ENCODE measurements around the gene KLHL1. TPM values are rescaled to one million over a fixed set of nuclear protein-coding genes. Genes with fewer than 3 reads are reported as not detected.

KLHL1 gene
- total and polyA plus RNA-seq, 2 of the 4 experiments (the other 2 are of a cell fraction), result not detected

DNA sequence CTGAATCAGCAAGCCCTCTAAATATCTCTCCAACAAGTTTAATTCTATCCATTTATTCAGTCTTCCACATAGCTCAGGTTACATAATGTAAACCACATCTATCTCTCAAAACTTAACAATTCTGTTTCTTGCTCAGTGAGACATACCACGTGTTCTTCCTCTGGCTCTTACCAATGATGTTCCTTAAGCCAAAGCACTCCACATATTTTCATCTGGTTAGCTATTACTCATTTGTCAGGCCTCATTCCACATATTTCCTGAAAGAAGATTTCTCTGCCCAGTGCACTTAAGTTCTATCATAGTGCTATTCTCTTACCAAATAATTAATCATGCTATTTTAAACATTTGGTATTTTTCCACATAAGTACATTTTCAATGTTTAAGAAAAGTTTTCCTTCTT, 403.9 kb downstream of the KLHL1 start:
- no peak overlapping the region for H2AK9ac ChIP-seq (replicated peaks; ENCODE audit: low read depth, low read length, poor library complexity)
- no peak overlapping the region for H2AFZ ChIP-seq (replicated peaks; ENCODE audit: low read length, poor library complexity)
- H3K36me3 ChIP-seq (ENCODE audit: control insufficient read depth, insufficient read depth, low read length), result no peaks in the 10 kb centered on the region
- no peak overlapping the region for H3K18ac ChIP-seq (ENCODE audit: low read depth, low read length)
- no peak overlapping the region for H3K23ac ChIP-seq (ENCODE audit: low read depth, low read length)
- no peak overlapping the region for H3K14ac ChIP-seq (replicated peaks; ENCODE audit: low read depth, low read length)
- no peak overlapping the region for H3K27ac ChIP-seq (ENCODE audit: insufficient read depth, low read length)
- TF ChIP-seq MAFK (IDR thresholded peaks at IDR 0.05; ENCODE audit: low read depth, low read length), result no peak
- no peak for TF ChIP-seq FOS (IDR thresholded peaks at IDR 0.05; ENCODE audit: low read depth, low read length)
- TF ChIP-seq MXI1 (IDR thresholded peaks at IDR 0.05; ENCODE audit: borderline replicate concordance, low read depth, low read length), result no peak
- no peak for TF ChIP-seq CEBPB (IDR thresholded peaks at IDR 0.05; ENCODE audit: low read depth, low read length)
- no peak for TF ChIP-seq ELK1 (IDR thresholded peaks at IDR 0.05; ENCODE audit: borderline replicate concordance, low read depth, low read length)
- TF ChIP-seq, protein P1, sequence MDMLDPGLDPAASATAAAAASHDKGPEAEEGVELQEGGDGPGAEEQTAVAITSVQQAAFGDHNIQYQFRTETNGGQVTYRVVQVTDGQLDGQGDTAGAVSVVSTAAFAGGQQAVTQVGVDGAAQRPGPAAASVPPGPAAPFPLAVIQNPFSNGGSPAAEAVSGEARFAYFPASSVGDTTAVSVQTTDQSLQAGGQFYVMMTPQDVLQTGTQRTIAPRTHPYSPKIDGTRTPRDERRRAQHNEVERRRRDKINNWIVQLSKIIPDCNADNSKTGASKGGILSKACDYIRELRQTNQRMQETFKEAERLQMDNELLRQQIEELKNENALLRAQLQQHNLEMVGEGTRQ (IDR thresholded peaks at IDR 0.05; ENCODE audit: low read depth, low read length), result no peak
- no peak for TF ChIP-seq CTCF (conservative IDR thresholded peaks at IDR 0.05; ENCODE audit: low read depth, low read length)
- TF ChIP-seq CHD1 (IDR thresholded peaks at IDR 0.05; ENCODE audit: low read depth, low read length), result no peak
- TF ChIP-seq RCOR1 (IDR thresholded peaks at IDR 0.05; ENCODE audit: insufficient replicate concordance, low read length), result no peak
- no peak for TF ChIP-seq BHLHE40 (IDR thresholded peaks at IDR 0.05; ENCODE audit: low read depth, low read length)
- TF ChIP-seq MAZ (IDR thresholded peaks at IDR 0.05; ENCODE audit: borderline replicate concordance, low read depth, low read length), result no peak
- no peak overlapping the region for H4K5ac ChIP-seq (ENCODE audit: low read depth, low read length)
- ChIA-PET POLR2A (ENCODE audit: unreplicated experiment) (no interaction called here), CTCF (no interaction called here)
- no peak overlapping the region for H2AK5ac ChIP-seq (ENCODE audit: low read depth, low read length)
- no peaks in the 10 kb centered on the region for H3K9me1 ChIP-seq (ENCODE audit: insufficient read depth, low read length)
- H3K9me3 ChIP-seq (ENCODE audit: control insufficient read depth, insufficient read depth, low read length), result no peaks in the 10 kb centered on the region
- H2BK15ac ChIP-seq (ENCODE audit: low read depth, low read length), result no peak overlapping the region
- ATAC-seq (ENCODE audit: low read depth) (no peak), DNase-seq (no peak)
- dilution Hi-C loops (cut with HindIII; ENCODE audit: low sequenced_read_pairs, unreplicated experiment), result no loop called here
- H2BK20ac ChIP-seq (ENCODE audit: low read depth, low read length), result no peak overlapping the region
- no peaks in the 10 kb centered on the region for H4K20me1 ChIP-seq (ENCODE audit: insufficient read depth, low read length)
- no peak overlapping the region for H4K8ac ChIP-seq (ENCODE audit: low read depth in 2 of 2, low read length in 2 of 2)
- H3K9ac ChIP-seq (ENCODE audit: low read depth, low read length), result no peak overlapping the region
- no TSS peak for BruUV-seq (replicated peaks)
- WGBS, 2 experiments (ENCODE audit: extremely low coverage in 2 of 2, insufficient read length in 1 of 2), result no CpG with 5 or more reads among the region's 1 CpG
- no peaks in the 10 kb centered on the region for H3K79me1 ChIP-seq (ENCODE audit: low read depth in 1 of 2, low read length in 2 of 2)
- no peaks in the 10 kb centered on the region for H3K27me3 ChIP-seq (ENCODE audit: control insufficient read depth, insufficient read depth, low read length)
- intact Hi-C loops (cut with micrococcal nuclease), result no loop called here
- no peak overlapping the region for H2BK120ac ChIP-seq (ENCODE audit: low read depth, low read length)
- H4K91ac ChIP-seq (ENCODE audit: insufficient read depth, low read depth, low read length), result no peak overlapping the region
- H2BK5ac ChIP-seq (ENCODE audit: low read depth, low read length, poor library complexity, severe bottlenecking), result no peak overlapping the region
- H3K56ac ChIP-seq (ENCODE audit: extremely low read depth, insufficient read depth, low read length), result no peak overlapping the region
- in situ Hi-C loops (cut with MboI; ENCODE audit: low sequenced_read_pairs), result no loop called here
- no peak overlapping the region for H3K4ac ChIP-seq (ENCODE audit: low read depth, low read length)
- H3K4me2 ChIP-seq (ENCODE audit: low read depth, low read length), result no peak overlapping the region
- H3K4me1 ChIP-seq (ENCODE audit: control insufficient read depth, insufficient read depth, low read length), result no peaks in the 10 kb centered on the region
- no peak overlapping the region for H3K4me3 ChIP-seq (ENCODE audit: insufficient read depth, low read depth, low read length)
